Endothelial cell of umbilical vein (primary cell): ENCODE measurements around the gene LARGE1. TPM values are rescaled to one million over a fixed set of nuclear protein-coding genes. Genes with fewer than 3 reads are reported as not detected.

Experiments
- BruUV-seq: library from RNA; stranded (reverse); fragments of 400-500 nt; replicated peaks from 2 replicates; lab custom pipeline; 2021; lab: Mats Ljungman, UMichigan
- CTCF ChIA-PET: fragments of 300-600, 350-600 bp; sonication (Branson Sonifier 250); formaldehyde crosslinking; loops from one replicate; lab custom pipeline; 2021; ENCODE audit warnings: antibody characterized with exemption, inconsistent platforms; lab: Charles Lee
- POLR2A ChIA-PET: fragments of 300-600, 350-600 bp; sonication (Branson Sonifier 250); formaldehyde crosslinking; loops from one replicate; lab custom pipeline; 2021; ENCODE audit warnings: antibody characterized with exemption, inconsistent platforms; lab: Charles Lee
- DNase-seq: peaks from one replicate; pipeline ENCODE4 v3.0.0-alpha.2; 2011; ENCODE audit warnings: low read depth, low spot score
- FAIRE-seq: peaks from 2 replicates; lab custom pipeline; 2011; peaks lifted over from hg19 to GRCh38; lab: Jason Lieb, UNC
- H2AFZ ChIP-seq: 2 replicates; pipeline ENCODE4 v1.6.0; 2012; ENCODE audit warnings: low read depth, low read length, control low read depth, inconsistent platforms
- H3K27ac ChIP-seq: 2 replicates; pipeline ENCODE4 v1.5.1; 2011; ENCODE audit warnings: low read depth, mild to moderate bottlenecking, control low read depth, low read length, moderate library complexity; ENCODE audit not compliant: insufficient read depth
- H3K27me3 ChIP-seq, 2 experiments: 2 replicates each; pipeline versions ENCODE4 v1.6.0 to v1.6.1; 2011; ENCODE audit warnings: low read length in 2 of 2, mixed read lengths in 1 of 2; ENCODE audit not compliant: control insufficient read depth in 2 of 2, insufficient read depth in 2 of 2
- H3K36me3 ChIP-seq, 2 experiments: 2 replicates in 1 of 2; 3 replicates in 1 of 2; pipeline ENCODE4 v1.5.1; 2011; ENCODE audit warnings: low read length in 2 of 2, mild to moderate bottlenecking in 1 of 2, moderate library complexity in 1 of 2; ENCODE audit not compliant: control insufficient read depth in 2 of 2, insufficient read depth in 2 of 2; ENCODE audit errors: extremely low read depth in 1 of 2
- H3K4me1 ChIP-seq: 3 replicates; pipeline ENCODE4 v1.5.1; 2011; ENCODE audit warnings: mild to moderate bottlenecking, low read length; ENCODE audit not compliant: control insufficient read depth, insufficient read depth; ENCODE audit errors: extremely low read depth
- H3K4me2 ChIP-seq: 2 replicates; pipeline ENCODE4 v1.6.1; 2011; ENCODE audit warnings: low read length, control low read depth, mixed read lengths; ENCODE audit not compliant: insufficient read depth
- H3K4me3 ChIP-seq, 3 experiments: fragments of 200-600 bp in 1 of 3; sonication (generic), shearing (Covaris generic) in 1 of 3; replicated peaks in 1 of 3; 2 replicates each; pipeline ENCODE4 v1.5.1; 2011 to 2016; ENCODE audit warnings: control low read depth in 3 of 3, low read length in 3 of 3, mild to moderate bottlenecking in 2 of 3, inconsistent platforms in 1 of 3, low read depth in 1 of 3, moderate library complexity in 1 of 3; ENCODE audit not compliant: insufficient read depth in 1 of 3
- H3K79me2 ChIP-seq: 2 replicates; pipeline ENCODE4 v1.6.0; 2012; ENCODE audit warnings: low read length, inconsistent platforms; ENCODE audit not compliant: control insufficient read depth, insufficient read depth
- H3K9ac ChIP-seq: replicated peaks from 2 replicates; pipeline ENCODE3; 2011; ENCODE audit warnings: low read length, control low read depth; ENCODE audit not compliant: insufficient read depth; ENCODE audit errors: extremely low read depth
- H3K9me1 ChIP-seq: replicated peaks from 3 replicates; pipeline ENCODE4 v1.6.0; 2011; ENCODE audit warnings: mild to moderate bottlenecking, low read length; ENCODE audit not compliant: control insufficient read depth, insufficient read depth; ENCODE audit errors: extremely low read depth
- H3K9me3 ChIP-seq: replicated peaks from 2 replicates; pipeline ENCODE4 v1.5.1; 2012; ENCODE audit warnings: low read length, inconsistent platforms; ENCODE audit not compliant: control insufficient read depth, insufficient read depth
- H4K20me1 ChIP-seq: replicated peaks from 2 replicates; pipeline ENCODE3; 2011; ENCODE audit warnings: mild to moderate bottlenecking, low read length; ENCODE audit not compliant: control insufficient read depth, insufficient read depth; ENCODE audit errors: extremely low read depth
- JUN ChIP-seq: IDR thresholded peaks from 2 replicates; pipeline ENCODE4 v1.6.1; 2011; ENCODE audit warnings: borderline replicate concordance, low read depth; ENCODE audit not compliant: insufficient read length, insufficient read depth
- MYC ChIP-seq: IDR thresholded peaks from one replicate; pipeline ENCODE4 v1.6.1; 2011; ENCODE audit warnings: mild to moderate bottlenecking, low read depth, low read length
- POLR2A ChIP-seq: IDR thresholded peaks from 2 replicates; pipeline ENCODE4 v1.6.1; 2012; ENCODE audit warnings: low read depth, mild to moderate bottlenecking, control low read depth, low read length
- POLR2AphosphoS5 ChIP-seq: IDR thresholded peaks from 2 replicates; pipeline ENCODE4 v1.6.1; 2012; ENCODE audit warnings: low read depth, mild to moderate bottlenecking, control low read depth, low read length, moderate library complexity; ENCODE audit not compliant: insufficient read depth
- dilution Hi-C: fragments of 300-500 bp; cut with MboI; formaldehyde crosslinking; loops from one replicate; pipeline ENCODE4 v1.15.0; 2019; ENCODE audit warnings: low sequenced_read_pairs; ENCODE audit not compliant: extremely low pct_ligation_motif_present
- intact Hi-C: fragments of 100-400 bp; cut with micrococcal nuclease; formaldehyde crosslinking; loops from one replicate; pipeline ENCODE4 v1.10.0; 2022
- polyA plus RNA-seq, 4 experiments: library from polyadenylated mRNA; depleted of rRNA in 3 of 4; stranded (reverse) in 3 of 4; unstranded in 1 of 4; fragments of >200 nt; gene quantifications; 2 replicates each; pipeline versions ENCODE4 v1.2.1 to v1.2.3, GENCODE V29; 2011 to 2012; ENCODE audit warnings: missing spikeins in 1 of 4
- total RNA-seq: library from RNA; stranded (reverse); gene quantifications from 2 replicates; pipeline ENCODE4 v1.2.3, GENCODE V29; 2021
- TF ChIP-seq, protein P1 (sequence below): IDR thresholded peaks from 2 replicates; pipeline ENCODE4 v1.6.1; 2011; ENCODE audit not compliant: insufficient read depth, insufficient read length

The LARGE1 gene
- total and polyA plus RNA-seq, 2 donors (not counting 3 experiments of a cell fraction or from before 2014, with no cell fraction given), result 0.95 to 4.4 TPM

DNA sequence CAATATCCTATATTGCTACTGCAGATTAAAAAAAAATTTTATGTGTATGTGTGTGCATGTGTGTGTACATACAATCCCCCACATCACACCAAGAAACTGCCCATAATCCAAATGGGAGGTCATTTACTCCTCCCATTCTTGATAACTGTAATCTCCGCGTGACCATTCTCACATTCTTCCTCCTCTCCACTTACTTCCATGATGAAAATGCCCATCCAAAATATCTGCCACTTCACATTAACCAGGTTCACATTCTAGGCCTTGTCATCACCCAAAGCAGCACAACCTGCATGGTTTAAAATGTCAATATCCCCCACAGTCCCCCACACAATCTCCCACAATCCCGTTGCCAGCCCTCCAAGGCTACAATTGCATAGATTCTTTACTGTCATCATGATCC lies 149.6 kb downstream of the LARGE1 start:
- dilution Hi-C loops (no loop called here), intact Hi-C loops (no loop called here)
- H3K9me3 ChIP-seq, result peaks cover 6% of the 10 kb centered on the region
- H3K9ac ChIP-seq, result no peak overlapping the region
- no peaks in the 10 kb centered on the region for H3K4me1 ChIP-seq
- H3K4me2 ChIP-seq, result no peak overlapping the region
- FAIRE-seq (no peak), DNase-seq (no peak)
- BruUV-seq, result no TSS peak
- H3K9me1 ChIP-seq, result no peaks in the 10 kb centered on the region
- TF ChIP-seq JUN, result no peak
- H3K4me3 ChIP-seq, result no peak overlapping the region
- H3K27me3 ChIP-seq, result no peaks in the 10 kb centered on the region
- H2AFZ ChIP-seq, result no peak overlapping the region
- H3K36me3 ChIP-seq, result no peaks in the 10 kb centered on the region
- POLR2A ChIA-PET, result no interaction called here
- CTCF ChIA-PET, result no interaction called here
- no peaks in the 10 kb centered on the region for H4K20me1 ChIP-seq
- H3K27ac ChIP-seq, result no peak overlapping the region
- no peaks in the 10 kb centered on the region for H3K79me2 ChIP-seq

DNA sequence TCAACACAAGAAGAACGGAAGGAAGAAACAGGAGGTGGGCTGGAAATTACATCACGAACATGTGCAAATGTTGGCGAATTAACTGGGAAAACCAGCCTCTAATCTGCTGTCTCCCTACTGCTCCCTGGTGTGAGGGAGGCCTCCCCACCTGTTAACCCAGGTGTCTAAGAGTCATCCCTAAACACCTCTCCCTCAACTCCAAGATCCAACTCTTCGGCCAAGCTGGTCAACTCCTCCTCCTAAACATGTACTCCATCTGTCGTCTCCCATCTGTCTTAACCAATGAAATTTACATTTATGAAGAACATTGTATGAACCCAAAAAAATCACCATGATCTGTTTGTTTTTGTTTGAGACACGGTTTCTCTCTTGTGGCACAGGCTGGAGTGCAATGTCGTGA lies 154.2 kb downstream of the LARGE1 start:
- H3K79me2 ChIP-seq, result no peaks in the 10 kb centered on the region
- no TSS peak for BruUV-seq
- H3K36me3 ChIP-seq, result no peaks in the 10 kb centered on the region
- no peaks in the 10 kb centered on the region for H3K9me1 ChIP-seq
- ChIA-PET POLR2A (no interaction called here), CTCF (no interaction called here)
- H4K20me1 ChIP-seq, result no peaks in the 10 kb centered on the region
- TF ChIP-seq MYC (no peak), POLR2AphosphoS5 (no peak), JUN (no peak), POLR2A (no peak)
- TF ChIP-seq, protein P1, sequence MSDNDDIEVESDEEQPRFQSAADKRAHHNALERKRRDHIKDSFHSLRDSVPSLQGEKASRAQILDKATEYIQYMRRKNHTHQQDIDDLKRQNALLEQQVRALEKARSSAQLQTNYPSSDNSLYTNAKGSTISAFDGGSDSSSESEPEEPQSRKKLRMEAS, result no peak
- H3K4me3 ChIP-seq, result no peak overlapping the region
- dilution Hi-C loops (no loop called here), intact Hi-C loops (no loop called here)
- no peak overlapping the region for H2AFZ ChIP-seq
- no peaks in the 10 kb centered on the region for H3K27me3 ChIP-seq
- H3K4me1 ChIP-seq, result no peaks in the 10 kb centered on the region
- FAIRE-seq, result no peak
- DNase-seq, result no peak
- H3K9me3 ChIP-seq, result peaks cover 8% of the 10 kb centered on the region
- H3K9ac ChIP-seq, result no peak overlapping the region
- no peak overlapping the region for H3K4me2 ChIP-seq
- H3K27ac ChIP-seq, result no peak overlapping the region
